GM12878 (cell line): ENCODE results near the gene BTBD7. TPM values are rescaled to one million over a fixed set of nuclear protein-coding genes. Genes with fewer than 3 reads are reported as not detected.
A peak's percentile ranks its signal among the peaks of the same experiment; 100 is the strongest.

Source experiments
- MLLT1 ChIP-seq: fragments of 450-650 bp; IDR thresholded peaks from 2 replicates; pipeline ENCODE4 v1.6.1; 2016; ENCODE audit warnings: mild to moderate bottlenecking
- POLR2AphosphoS5 ChIP-seq: IDR thresholded peaks from 2 replicates; pipeline ENCODE4 v1.6.1; 2011; ENCODE audit warnings: mild to moderate bottlenecking, low read length, inconsistent platforms
- USF2 ChIP-seq: IDR thresholded peaks from 2 replicates; pipeline ENCODE4 v1.6.1; 2011; ENCODE audit warnings: low read depth, low read length, improper control_type of control experiment, borderline replicate concordance
- polyA plus RNA-seq, 11 experiments: library from polyadenylated mRNA; depleted of rRNA in 4 of 11; unstranded in 6 of 11; stranded (reverse) in 5 of 11; fragments of >200 nt; fragmentation: Nextera tagmentation in 4 of 11; fragmentation: Illumina TruSeq in 1 of 11; extraction: Ambion mirVana in 4 of 11; extraction: Trizol in 1 of 11; gene quantifications; 1 replicate in 1 of 11; 2 replicates in 10 of 11; pipeline versions ENCODE4 v1.2.1 to v1.2.3, GENCODE V29; 2011 to 2016; ENCODE audit warnings: inconsistent platforms in 2 of 11, missing spikeins in 2 of 11, low read depth in 1 of 11
- total RNA-seq, 4 experiments: library from RNA; depleted of rRNA in 3 of 4; stranded (reverse); fragments of >200 nt in 3 of 4; fragmentation: Illumina TruSeq in 1 of 4; extraction: Trizol in 1 of 4; gene quantifications; 2 replicates each; pipeline versions ENCODE4 v1.2.1 to v1.2.3, GENCODE V29; 2013 to 2021
- TF ChIP-seq, protein P1 (sequence below), 3 experiments: IDR thresholded peaks in 2 of 3; conservative IDR thresholded peaks in 1 of 3; 2 replicates each; pipeline ENCODE4 v1.5.1; 2011; ENCODE audit warnings: low read depth in 3 of 3, low read length in 3 of 3, mild to moderate bottlenecking in 3 of 3, control low read depth in 2 of 3, moderate library complexity in 2 of 3, inconsistent platforms in 1 of 3, mixed read lengths in 1 of 3; ENCODE audit not compliant: control insufficient read depth in 2 of 3, insufficient read depth in 1 of 3; ENCODE audit errors: extremely low read depth in 1 of 3
- TF ChIP-seq, protein P2 (sequence below): fragments of 450-650 bp; IDR thresholded peaks from 2 replicates; pipeline ENCODE4 v1.6.1; 2016; ENCODE audit warnings: mild to moderate bottlenecking, moderate library complexity, borderline replicate concordance

Gene BTBD7
- total and polyA plus RNA-seq, 10 of the 15 experiments (the other 5 are each of a cell fraction or from before 2014, with no cell fraction given): 3.6 to 17.0 (median 9.6) TPM

- TF ChIP-seq MLLT1 (0 out of 2 replicates have a peak, but pooled peaks have one; percentile 31), USF2 (peak; percentile 87), POLR2AphosphoS5 (peak; percentile 42)
- TF ChIP-seq, protein P1, sequence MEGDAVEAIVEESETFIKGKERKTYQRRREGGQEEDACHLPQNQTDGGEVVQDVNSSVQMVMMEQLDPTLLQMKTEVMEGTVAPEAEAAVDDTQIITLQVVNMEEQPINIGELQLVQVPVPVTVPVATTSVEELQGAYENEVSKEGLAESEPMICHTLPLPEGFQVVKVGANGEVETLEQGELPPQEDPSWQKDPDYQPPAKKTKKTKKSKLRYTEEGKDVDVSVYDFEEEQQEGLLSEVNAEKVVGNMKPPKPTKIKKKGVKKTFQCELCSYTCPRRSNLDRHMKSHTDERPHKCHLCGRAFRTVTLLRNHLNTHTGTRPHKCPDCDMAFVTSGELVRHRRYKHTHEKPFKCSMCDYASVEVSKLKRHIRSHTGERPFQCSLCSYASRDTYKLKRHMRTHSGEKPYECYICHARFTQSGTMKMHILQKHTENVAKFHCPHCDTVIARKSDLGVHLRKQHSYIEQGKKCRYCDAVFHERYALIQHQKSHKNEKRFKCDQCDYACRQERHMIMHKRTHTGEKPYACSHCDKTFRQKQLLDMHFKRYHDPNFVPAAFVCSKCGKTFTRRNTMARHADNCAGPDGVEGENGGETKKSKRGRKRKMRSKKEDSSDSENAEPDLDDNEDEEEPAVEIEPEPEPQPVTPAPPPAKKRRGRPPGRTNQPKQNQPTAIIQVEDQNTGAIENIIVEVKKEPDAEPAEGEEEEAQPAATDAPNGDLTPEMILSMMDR (IDR thresholded peaks at IDR 0.05 in 2 of 3, conservative IDR thresholded peaks at IDR 0.05 in 1 of 3; ENCODE audit: control insufficient read depth in 2 of 3, extremely low read depth in 1 of 3, insufficient read depth in 1 of 3, low read depth in 3 of 3, low read length in 3 of 3): peak in 2 of 3 experiments; percentile 4 to 9; a peak in 1 of 6 replicates
- TF ChIP-seq, protein P2, sequence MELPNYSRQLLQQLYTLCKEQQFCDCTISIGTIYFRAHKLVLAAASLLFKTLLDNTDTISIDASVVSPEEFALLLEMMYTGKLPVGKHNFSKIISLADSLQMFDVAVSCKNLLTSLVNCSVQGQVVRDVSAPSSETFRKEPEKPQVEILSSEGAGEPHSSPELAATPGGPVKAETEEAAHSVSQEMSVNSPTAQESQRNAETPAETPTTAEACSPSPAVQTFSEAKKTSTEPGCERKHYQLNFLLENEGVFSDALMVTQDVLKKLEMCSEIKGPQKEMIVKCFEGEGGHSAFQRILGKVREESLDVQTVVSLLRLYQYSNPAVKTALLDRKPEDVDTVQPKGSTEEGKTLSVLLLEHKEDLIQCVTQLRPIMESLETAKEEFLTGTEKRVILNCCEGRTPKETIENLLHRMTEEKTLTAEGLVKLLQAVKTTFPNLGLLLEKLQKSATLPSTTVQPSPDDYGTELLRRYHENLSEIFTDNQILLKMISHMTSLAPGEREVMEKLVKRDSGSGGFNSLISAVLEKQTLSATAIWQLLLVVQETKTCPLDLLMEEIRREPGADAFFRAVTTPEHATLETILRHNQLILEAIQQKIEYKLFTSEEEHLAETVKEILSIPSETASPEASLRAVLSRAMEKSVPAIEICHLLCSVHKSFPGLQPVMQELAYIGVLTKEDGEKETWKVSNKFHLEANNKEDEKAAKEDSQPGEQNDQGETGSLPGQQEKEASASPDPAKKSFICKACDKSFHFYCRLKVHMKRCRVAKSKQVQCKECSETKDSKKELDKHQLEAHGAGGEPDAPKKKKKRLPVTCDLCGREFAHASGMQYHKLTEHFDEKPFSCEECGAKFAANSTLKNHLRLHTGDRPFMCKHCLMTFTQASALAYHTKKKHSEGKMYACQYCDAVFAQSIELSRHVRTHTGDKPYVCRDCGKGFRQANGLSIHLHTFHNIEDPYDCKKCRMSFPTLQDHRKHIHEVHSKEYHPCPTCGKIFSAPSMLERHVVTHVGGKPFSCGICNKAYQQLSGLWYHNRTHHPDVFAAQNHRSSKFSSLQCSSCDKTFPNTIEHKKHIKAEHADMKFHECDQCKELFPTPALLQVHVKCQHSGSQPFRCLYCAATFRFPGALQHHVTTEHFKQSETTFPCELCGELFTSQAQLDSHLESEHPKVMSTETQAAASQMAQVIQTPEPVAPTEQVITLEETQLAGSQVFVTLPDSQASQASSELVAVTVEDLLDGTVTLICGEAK: peak; percentile 20; the same call in 1 of the 2 replicates
Observed at GRCh38 chr14:93332853-93333630, at the start of gene BTBD7 (continued).
